ENCODE results near the gene TEPSIN. TPM values are rescaled to one million over a fixed set of nuclear protein-coding genes. Genes with fewer than 3 reads are reported as not detected.

TEPSIN gene
- total and polyA plus RNA-seq, 2 of the 13 experiments (the other 11 are each of a cell fraction or from before 2014, with no cell fraction given): 16.1 to 18.8 TPM

DNA sequence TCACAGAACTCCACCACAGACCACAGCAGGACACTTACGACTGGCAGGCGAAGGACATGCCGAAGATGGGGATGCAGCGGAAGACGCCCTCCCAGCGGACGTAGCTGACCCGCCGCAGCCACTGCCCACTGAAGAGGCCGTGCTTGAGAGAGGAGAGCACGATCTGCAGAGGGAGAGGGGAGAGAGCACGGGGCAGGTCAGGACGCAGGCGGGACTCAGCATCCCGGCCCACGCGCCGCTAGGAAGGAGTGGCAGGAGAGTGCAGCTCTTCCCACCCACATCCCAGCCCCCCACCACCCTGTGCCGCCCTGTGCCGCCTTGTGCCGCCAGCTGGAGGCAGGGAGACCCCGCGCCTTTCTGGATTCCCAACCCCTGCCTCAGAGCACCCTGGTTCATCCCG is 41.7 kb upstream of the TEPSIN start (continued):
- no peak for TF ChIP-seq ZNF101 (CRISPR knock-in tag; IDR thresholded peaks at IDR 0.05; ENCODE audit: borderline replicate concordance, low read depth)
- no peak for TF ChIP-seq ZMYM2 (CRISPR knock-in tag; IDR thresholded peaks at IDR 0.05)
- no peak for TF ChIP-seq ZNF570 (CRISPR knock-in tag; IDR thresholded peaks at IDR 0.05; ENCODE audit: borderline replicate concordance)
- TF ChIP-seq ZNF121 (CRISPR knock-in tag; IDR thresholded peaks at IDR 0.05): no peak
- TF ChIP-seq LCORL (IDR thresholded peaks at IDR 0.05): no peak
- TF ChIP-seq LCORL (CRISPR knock-in tag; IDR thresholded peaks at IDR 0.05): no peak
- TF ChIP-seq ZBTB8A (CRISPR knock-in tag; IDR thresholded peaks at IDR 0.05; ENCODE audit: borderline replicate concordance, low read depth): no peak
- TF ChIP-seq MBD4 (IDR thresholded peaks at IDR 0.05; ENCODE audit: borderline replicate concordance, low read length): no peak
- TF ChIP-seq MTA1 (CRISPR knock-in tag; IDR thresholded peaks at IDR 0.05; ENCODE audit: borderline replicate concordance): no peak
- no peak for TF ChIP-seq FOXM1 (CRISPR knock-in tag; IDR thresholded peaks at IDR 0.05)
- TF ChIP-seq ETV6 (CRISPR knock-in tag; conservative IDR thresholded peaks at IDR 0.05): no peak
- no peak for TF ChIP-seq U2AF1 (optimal IDR thresholded peaks at IDR 0.05; ENCODE audit: low read depth, low read length)
- no peak for TF ChIP-seq MIXL1 (CRISPR knock-in tag; IDR thresholded peaks at IDR 0.05)

GRCh38 chr17:81279278-81280275 is 40.7 kb upstream of the TEPSIN start:
- H3K9me3 ChIP-seq (ENCODE audit: low read length): no peaks in the 10 kb centered on the region
- H3K79me2 ChIP-seq (ENCODE audit: insufficient read depth, low read length): no peaks in the 10 kb centered on the region
- ChIA-PET CTCF (ENCODE audit: low intra/inter-chr PET ratio, low total read pairs) (no interaction called here), POLR2A (no interaction called here)
- WGBS (ENCODE audit: low lambda C conversion rate): 96% methylated on average over 50 of the region's 50 CpGs
- ATAC-seq (no peak), DNase-seq (ENCODE audit: low spot score) (no peak), FAIRE-seq (no peak)
- intact Hi-C loops (cut with micrococcal nuclease; ENCODE audit: unreplicated experiment) (no loop called here), in situ Hi-C loops (cut with HindIII; ENCODE audit: extremely low pct_ligation_motif_present, low pct_unique_long_range_greater_than_20kb) (no loop called here)
- peaks cover 21 to 53% of the 10 kb centered on the region in 2 experiments; a peak in 4 of 5 replicates for H3K36me3 ChIP-seq (replicated peaks in 1 of 2; ENCODE audit: control insufficient read depth in 1 of 2, insufficient read depth in 2 of 2, low read length in 2 of 2)
- no peaks in the 10 kb centered on the region for H3K27me3 ChIP-seq (ENCODE audit: control insufficient read depth in 1 of 2, insufficient read depth in 2 of 2, low read length in 2 of 2)
- no peak overlapping the region for H3K4me2 ChIP-seq (ENCODE audit: low read depth, low read length)
- no peak overlapping the region for H3K4me3 ChIP-seq (replicated peaks in 1 of 3; ENCODE audit: insufficient read depth in 1 of 3, low read depth in 2 of 3, low read length in 3 of 3)
- no TSS peak for BruUV-seq (replicated peaks)
- H3K27ac ChIP-seq (ENCODE audit: extremely low read length, insufficient read depth, low read length): no peak overlapping the region
- no peak overlapping the region for H3K9ac ChIP-seq (ENCODE audit: insufficient read depth, low read depth, low read length)
- no peaks in the 10 kb centered on the region for H4K20me1 ChIP-seq (ENCODE audit: insufficient read depth, low read length)
- H3K4me1 ChIP-seq (ENCODE audit: insufficient read depth, low read length): no peaks in the 10 kb centered on the region
- TF ChIP-seq AGO2 (optimal IDR thresholded peaks at IDR 0.05; ENCODE audit: low read depth, low read length) (peak; percentile 17), ZNF652 (CRISPR knock-in tag; IDR thresholded peaks at IDR 0.05; ENCODE audit: borderline replicate concordance, low read depth) (no peak), ELF1 (CRISPR knock-in tag; IDR thresholded peaks at IDR 0.05) (no peak)
- H2AFZ ChIP-seq (ENCODE audit: low read length): no peak overlapping the region
